HepG2 (cell line): ENCODE data around the gene IQSEC1. TPM values are rescaled to one million over a fixed set of nuclear protein-coding genes. Genes with fewer than 3 reads are reported as not detected.

ENCODE experiments used
- ATF7 ChIP-seq, 2 experiments: fragments of 450-650 bp in 1 of 2; sonication (generic) in 1 of 2; formaldehyde crosslinking in 1 of 2; IDR thresholded peaks; 2 replicates each; pipeline versions ENCODE4 v1.4.0 to v1.6.1; 2016 to 2020; ENCODE audit warnings: antibody characterized with exemption in 1 of 2, mild to moderate bottlenecking in 1 of 2, missing genetic modification reagents in 1 of 2
- BATF2 ChIP-seq: sonication (generic); formaldehyde crosslinking; IDR thresholded peaks from 2 replicates; pipeline ENCODE4 v1.8.0; 2022; ENCODE audit warnings: mild to moderate bottlenecking, missing genetic modification reagents, moderate library complexity
- CREB3 ChIP-seq: sonication (generic); formaldehyde crosslinking; IDR thresholded peaks from 2 replicates; pipeline ENCODE4 v1.5.0; 2020; ENCODE audit warnings: missing genetic modification reagents
- CTCF ChIP-seq: sonication (generic); formaldehyde crosslinking; IDR thresholded peaks from 2 replicates; pipeline ENCODE4 v1.5.0; 2020; ENCODE audit warnings: mild to moderate bottlenecking, missing genetic modification reagents, moderate library complexity
- EED ChIP-seq: sonication (generic); formaldehyde crosslinking; IDR thresholded peaks from 2 replicates; pipeline ENCODE4 v1.5.0; 2020; ENCODE audit warnings: mild to moderate bottlenecking, missing genetic modification reagents
- ELF4 ChIP-seq: sonication (generic); formaldehyde crosslinking; IDR thresholded peaks from 2 replicates; pipeline ENCODE4 v1.5.0; 2020; ENCODE audit warnings: missing genetic modification reagents, mild to moderate bottlenecking, moderate library complexity, borderline replicate concordance
- ELK4 ChIP-seq: sonication (generic); formaldehyde crosslinking; IDR thresholded peaks from 2 replicates; pipeline ENCODE4 v1.9.0; 2021; ENCODE audit warnings: missing genetic modification reagents, borderline replicate concordance
- ETV5 ChIP-seq: IDR thresholded peaks from 2 replicates; pipeline ENCODE4 v1.6.1; 2018; ENCODE audit warnings: missing biosample characterization, missing genetic modification reagents, inconsistent platforms, borderline replicate concordance
- GATA4 ChIP-seq: sonication (generic); IDR thresholded peaks from 2 replicates; pipeline ENCODE4 v1.6.1; 2016; ENCODE audit warnings: antibody characterized with exemption, low read depth, borderline replicate concordance
- GMEB1 ChIP-seq: sonication (generic); formaldehyde crosslinking; IDR thresholded peaks from 2 replicates; pipeline ENCODE4 v1.5.1; 2020; ENCODE audit warnings: missing genetic modification reagents, mild to moderate bottlenecking, borderline replicate concordance
- HCFC1 ChIP-seq: fragments of 150-350 bp; IDR thresholded peaks from 2 replicates; pipeline ENCODE4 v1.6.1; 2014; ENCODE audit warnings: low read depth, low read length
- HHEX ChIP-seq: IDR thresholded peaks from 2 replicates; pipeline ENCODE4 v1.6.1; 2016; ENCODE audit warnings: control low read depth
- JUN ChIP-seq: sonication (generic); formaldehyde crosslinking; IDR thresholded peaks from 2 replicates; pipeline ENCODE4 v1.4.0; 2020; ENCODE audit warnings: mild to moderate bottlenecking, missing genetic modification reagents
- JUNB ChIP-seq: sonication (generic); formaldehyde crosslinking; IDR thresholded peaks from 2 replicates; pipeline ENCODE4 v1.8.0; 2022; ENCODE audit warnings: missing genetic modification reagents, mild to moderate bottlenecking, borderline replicate concordance
- NCOA2 ChIP-seq: sonication (generic); formaldehyde crosslinking; IDR thresholded peaks from 2 replicates; pipeline ENCODE4 v1.8.0; 2022; ENCODE audit warnings: inconsistent platforms
- RCOR2 ChIP-seq: IDR thresholded peaks from 2 replicates; pipeline ENCODE4 v1.6.1; 2016; ENCODE audit warnings: missing biosample characterization, missing genetic modification reagents
- ZBTB25 ChIP-seq: IDR thresholded peaks from 2 replicates; pipeline ENCODE4 v1.6.1; 2018; ENCODE audit warnings: missing genetic modification reagents
- ZNF468 ChIP-seq: sonication (generic); formaldehyde crosslinking; IDR thresholded peaks from 2 replicates; pipeline ENCODE4 v1.8.0; 2022; ENCODE audit warnings: mild to moderate bottlenecking, moderate library complexity, missing genetic modification reagents
- ZNF607 ChIP-seq: sonication (generic); formaldehyde crosslinking; IDR thresholded peaks from 2 replicates; pipeline ENCODE4 v1.5.1; 2020; ENCODE audit warnings: missing genetic modification reagents, mild to moderate bottlenecking, borderline replicate concordance
- ZNF691 ChIP-seq: sonication (generic); formaldehyde crosslinking; IDR thresholded peaks from 2 replicates; pipeline ENCODE4 v1.4.0; 2020; ENCODE audit warnings: missing genetic modification reagents, low read depth, mild to moderate bottlenecking, borderline replicate concordance
- ZNF772 ChIP-seq: sonication (generic); formaldehyde crosslinking; IDR thresholded peaks from 2 replicates; pipeline ENCODE4 v1.5.0; 2020; ENCODE audit warnings: mild to moderate bottlenecking, missing genetic modification reagents
- polyA plus RNA-seq, 8 experiments: library from polyadenylated mRNA; depleted of rRNA in 3 of 8; stranded (reverse) in 7 of 8; unstranded in 1 of 8; fragments of >200 nt; fragmentation: Illumina TruSeq in 4 of 8; extraction: Trizol in 4 of 8; gene quantifications; 2 replicates each; pipeline versions ENCODE4 v1.2.1 to v1.2.3, GENCODE V29; 2011 to 2016; ENCODE audit warnings: low read depth in 4 of 8, missing spikeins in 1 of 8, mixed read lengths in 1 of 8; ENCODE audit not compliant: insufficient read depth in 1 of 8
- total RNA-seq, 5 experiments: library from RNA; depleted of rRNA; stranded (reverse); fragments of >200 nt; fragmentation: Illumina TruSeq; extraction: Trizol; gene quantifications; 2 replicates each; pipeline ENCODE4 v1.2.3, GENCODE V29; 2016; ENCODE audit warnings: low read depth in 1 of 5

Gene IQSEC1
- total and polyA plus RNA-seq, 2 of the 13 experiments (the other 11 are each of a cell fraction or from before 2014, with no cell fraction given), result 17.4 to 20.2 TPM

- TF ChIP-seq ATF7 (IDR thresholded peaks at IDR 0.05) (no peak), ATF7 (CRISPR knock-in tag; IDR thresholded peaks at IDR 0.05) (no peak), CTCF (CRISPR knock-in tag) (peak; percentile 31), ZNF772 (CRISPR knock-in tag) (0 out of 2 replicates have a peak, but pooled peaks have one; percentile 8), ZBTB25 (no peak), HCFC1 (no peak), ETV5 (CRISPR knock-in tag) (peak; percentile 69; the same call in 1 of the 2 replicates), GMEB1 (CRISPR knock-in tag) (no peak), JUNB (no peak), ZNF468 (no peak), ZNF691 (CRISPR knock-in tag) (no peak), HHEX (CRISPR knock-in tag) (no peak), JUN (CRISPR knock-in tag) (no peak), NCOA2 (CRISPR knock-in tag) (no peak), ZNF607 (CRISPR knock-in tag) (no peak), ELK4 (no peak), ELF4 (no peak), BATF2 (CRISPR knock-in tag) (no peak), GATA4 (no peak), RCOR2 (CRISPR knock-in tag) (0 out of 2 replicates have a peak, but pooled peaks have one; percentile 28), CREB3 (CRISPR knock-in tag) (no peak), EED (CRISPR knock-in tag) (no peak)
Observed at GRCh38 chr3:13111873-13112520, 38.8 kb upstream of the IQSEC1 start (continued).
